Stimulated activated CD8-positive, alpha-beta memory T cell treated with anti-CD3 and anti-CD28 coated beads, Interleukin-4, amount 100 ng/mL, for 48 hours (primary cell): Measurements from ENCODE around the gene SPATA33.
"Not testable (repeated sequence)": the region's sequence is repeated elsewhere in the genome, so short reads cannot be mapped to it uniquely, and the experiment has no call there.

ENCODE experiments used
- DNase-seq: peaks from one replicate; pipeline ENCODE4 v3.0.0-alpha.2; 2020

The SPATA33 gene

GRCh38 chr16:89629827-89630610 is 27.6 kb upstream of the SPATA33 start:
- DNase-seq = no peak

- DNase-seq = no peak
Measured at GRCh38 chr16:89633064-89633631, 24.5 kb upstream of the SPATA33 start.

DNA sequence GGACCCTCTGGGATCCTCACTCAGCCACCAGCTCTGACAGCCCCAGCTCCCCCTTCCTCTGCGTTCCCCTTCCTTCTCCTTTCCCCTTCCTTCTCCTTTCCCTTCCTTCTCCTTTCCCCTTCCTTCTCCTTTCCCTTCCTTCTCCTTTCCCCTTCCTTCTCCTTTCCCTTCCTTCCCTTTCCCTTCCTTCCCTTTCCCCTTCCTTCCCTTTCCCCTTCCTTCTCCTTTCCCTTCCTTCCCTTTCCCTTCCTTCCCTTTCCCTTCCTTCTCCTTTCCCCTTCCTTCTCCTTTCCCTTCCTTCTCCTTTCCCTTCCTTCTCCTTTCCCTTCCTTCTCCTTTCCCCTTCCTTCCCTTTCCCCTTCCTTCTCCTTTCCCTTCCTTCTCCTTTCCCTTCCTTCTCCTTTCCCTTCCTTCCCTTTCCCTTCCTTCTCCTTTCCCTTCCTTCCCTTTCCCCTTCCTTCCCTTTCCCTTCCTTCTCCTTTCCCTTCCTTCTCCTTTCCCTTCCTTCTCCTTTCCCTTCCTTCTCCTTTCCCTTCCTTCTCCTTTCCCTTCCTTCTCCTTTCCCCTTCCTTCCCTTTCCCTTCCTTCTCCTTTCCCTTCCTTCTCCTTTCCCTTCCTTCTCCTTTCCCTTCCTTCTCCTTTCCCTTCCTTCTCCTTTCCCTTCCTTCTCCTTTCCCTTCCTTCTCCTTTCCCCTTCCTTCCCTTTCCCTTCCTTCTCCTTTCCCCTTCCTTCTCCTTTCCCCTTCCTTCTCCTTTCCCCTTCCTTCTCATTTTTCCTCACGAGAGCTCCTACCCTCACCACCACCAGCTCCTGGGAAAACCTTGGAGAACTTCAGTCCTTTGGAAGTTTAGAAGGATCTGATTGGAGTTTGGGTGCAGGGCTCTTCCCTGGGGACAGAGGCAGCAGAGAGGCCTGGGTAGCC is 22.9 kb upstream of the SPATA33 start:
- not testable (repeated sequence) for DNase-seq

DNA sequence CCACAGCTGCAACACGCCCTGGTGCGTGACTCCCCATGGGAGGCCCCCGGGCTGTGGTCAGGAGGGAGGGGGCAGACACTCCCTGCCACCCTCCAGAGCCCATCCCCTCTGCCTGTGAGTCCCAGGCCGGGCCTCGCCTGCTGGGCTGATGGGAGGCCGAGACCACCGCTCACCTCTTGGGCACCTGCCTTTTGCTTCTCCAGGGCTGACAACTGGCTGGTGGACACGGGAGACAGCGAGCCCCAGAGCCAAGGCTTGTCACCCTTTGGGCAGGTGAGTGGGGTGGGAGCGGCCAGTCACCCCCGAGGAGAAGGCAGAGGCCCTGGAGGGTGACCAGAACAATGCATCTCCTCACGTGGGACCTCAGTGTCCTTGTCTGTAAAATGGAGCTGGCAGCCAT is 21.0 kb upstream of the SPATA33 start:
- DNase-seq = no peak

- DNase-seq = no peak
Measured at GRCh38 chr16:89637379-89637778, 20.3 kb upstream of the SPATA33 start.

DNA sequence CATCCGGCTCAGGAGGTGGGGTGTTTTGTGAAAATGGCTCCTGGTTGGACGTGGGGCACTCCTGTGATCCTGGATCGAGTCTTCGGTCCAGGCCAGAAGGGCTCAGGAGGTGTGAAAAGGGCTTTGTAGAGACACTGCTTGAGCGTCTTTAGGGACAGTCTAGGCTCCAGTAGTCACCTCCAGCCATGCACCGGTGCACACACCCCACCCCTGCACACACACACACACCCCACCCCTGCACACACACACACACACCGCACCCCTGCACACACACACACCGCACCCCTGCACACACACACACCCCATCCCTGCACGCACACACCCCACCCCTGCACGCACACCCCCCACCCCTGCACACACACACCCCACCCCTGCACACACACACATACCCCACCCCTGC is 19.2 kb upstream of the SPATA33 start:
- DNase-seq = no peak

GRCh38 chr16:89639385-89639784 is 18.3 kb upstream of the SPATA33 start:
- no peak for DNase-seq

GRCh38 chr16:89641458-89642119 is 16.0 kb upstream of the SPATA33 start:
- no peak for DNase-seq

GRCh38 chr16:89642574-89642973 is 15.1 kb upstream of the SPATA33 start:
- DNase-seq = no peak

DNA sequence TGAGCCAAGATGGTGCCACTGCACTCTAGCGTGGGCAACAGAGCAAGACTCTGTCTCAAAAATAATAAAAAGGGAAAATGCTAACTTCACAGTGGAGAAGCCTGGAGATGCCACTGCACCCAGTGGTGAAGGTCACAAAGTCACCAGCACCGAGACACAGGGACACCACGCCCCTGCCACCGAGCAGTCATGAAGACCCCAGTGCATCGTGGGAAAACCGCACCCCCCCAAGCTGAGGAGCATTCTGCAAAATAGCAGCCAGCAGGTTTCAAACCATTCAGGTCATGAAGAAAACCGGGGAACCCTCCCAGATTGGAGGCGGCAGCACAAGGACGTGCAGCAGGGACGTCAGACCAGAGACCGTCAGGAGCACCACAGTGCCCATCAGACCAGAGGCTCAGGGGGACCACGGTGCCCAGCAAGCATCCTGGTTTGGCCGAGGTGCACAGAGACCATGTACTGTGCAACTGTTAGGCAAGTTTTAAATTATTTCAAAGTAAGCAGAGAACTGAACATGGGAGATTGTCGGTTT is 13.8 kb upstream of the SPATA33 start:
- no peak for DNase-seq

GRCh38 chr16:89645122-89645521 is 12.5 kb upstream of the SPATA33 start:
- DNase-seq = no peak

- DNase-seq = no peak
Measured at GRCh38 chr16:89646270-89646669, 11.4 kb upstream of the SPATA33 start.

- no peak for DNase-seq
Measured at GRCh38 chr16:89646906-89647305, 10.7 kb upstream of the SPATA33 start.

DNA sequence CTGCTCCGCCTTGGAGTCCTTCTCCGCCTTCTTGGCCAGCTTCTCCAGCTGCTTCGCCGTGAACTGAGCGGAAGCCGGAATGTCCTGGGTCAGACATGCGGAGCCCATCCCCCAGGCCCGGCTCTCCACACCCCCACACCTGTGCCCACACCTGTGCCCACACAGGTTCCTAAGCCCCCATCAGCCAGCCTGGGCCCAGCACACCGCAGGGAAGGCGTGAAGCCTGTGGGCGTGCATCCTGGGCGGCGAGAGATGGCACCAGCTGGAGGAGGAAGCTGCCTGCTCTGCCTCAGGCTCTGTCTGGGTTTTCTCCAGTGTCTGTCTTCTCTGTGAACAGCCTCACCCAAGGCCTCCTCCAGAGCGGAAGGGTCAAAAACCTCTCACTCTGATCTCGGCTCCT is 6.1 kb upstream of the SPATA33 start:
- no peak for DNase-seq

- no peak for DNase-seq
Measured at GRCh38 chr16:89653656-89654295, 3.9 kb upstream of the SPATA33 start.

- DNase-seq = no peak
Measured at GRCh38 chr16:89655062-89655643, 2.5 kb upstream of the SPATA33 start.

- DNase-seq = no peak
Measured at GRCh38 chr16:89656435-89657121, 1.1 kb upstream of the SPATA33 start.

GRCh38 chr16:89658221-89658879 is 714 bp downstream of the SPATA33 start:
- DNase-seq = peak; percentile 60

DNA sequence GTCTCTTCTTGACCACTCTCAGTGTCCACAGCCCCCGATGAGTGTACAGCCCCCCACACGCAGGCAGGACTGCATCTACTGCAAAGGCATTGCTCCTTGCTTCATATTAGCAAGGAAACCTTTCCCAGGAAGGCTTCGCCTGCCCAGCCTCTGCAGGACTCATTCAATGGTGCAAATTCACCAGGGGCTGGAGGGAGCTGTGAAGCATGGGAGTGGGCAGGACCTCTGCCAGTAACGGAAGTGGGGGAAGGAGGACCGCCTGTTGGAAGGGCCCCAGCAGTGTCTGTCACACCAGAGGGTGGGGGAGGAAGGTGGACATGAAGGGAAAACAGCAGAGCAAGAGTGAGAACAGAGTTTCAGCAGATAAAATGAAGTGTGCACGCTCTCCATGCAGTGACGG is 2.5 kb downstream of the SPATA33 start:
- no peak for DNase-seq

- no peak for DNase-seq
Measured at GRCh38 chr16:89661215-89661614, 3.6 kb downstream of the SPATA33 start.

DNA sequence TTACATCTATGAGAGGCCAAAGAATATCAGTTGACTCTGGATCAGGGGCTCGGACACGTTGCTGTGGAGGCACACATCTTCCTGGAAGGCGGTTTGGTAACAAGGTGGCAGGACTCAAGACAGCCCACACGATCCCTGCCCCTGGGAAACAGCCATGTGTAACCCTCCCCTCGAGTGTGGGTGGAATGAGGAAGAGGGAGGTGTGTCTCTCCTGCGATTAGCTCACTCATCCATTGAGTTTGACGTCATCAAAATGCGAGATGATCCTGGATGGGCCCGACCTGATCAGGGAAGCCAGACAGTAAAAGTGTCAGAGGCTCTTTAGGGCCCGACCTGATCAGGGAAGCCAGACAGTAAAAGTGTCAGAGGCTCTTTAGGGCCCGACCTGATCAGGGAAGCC is 6.6 kb downstream of the SPATA33 start:
- not testable (repeated sequence) for DNase-seq
